GM19372 (cell line): ENCODE results near the gene CDH23.

Experiments used
- ATAC-seq: cut with Tn5 transposase; IDR thresholded peaks from one replicate; pipeline ENCODE4 v1.9.1; 2021; ENCODE audit warnings: mild to moderate bottlenecking, low read depth, moderate library complexity; ENCODE audit not compliant: unreplicated experiment

The CDH23 gene

DNA sequence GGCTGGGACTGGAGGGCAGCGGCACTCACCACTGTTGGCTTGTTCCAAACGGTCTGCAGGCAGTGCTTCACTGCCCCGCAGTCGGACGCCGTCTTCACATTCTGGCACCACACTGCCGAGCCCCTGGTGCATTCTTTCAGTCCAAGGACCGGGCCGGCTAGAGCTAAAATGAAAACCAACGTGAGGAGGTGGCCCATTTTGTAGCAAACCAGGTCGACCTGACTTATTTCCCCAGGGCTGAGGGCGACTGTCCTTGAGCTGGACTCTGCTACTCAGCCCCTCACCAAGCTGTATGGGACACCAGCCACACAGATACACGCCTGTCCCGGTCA lies 437.6 kb downstream of the CDH23 start:
- ATAC-seq, result no peak

DNA sequence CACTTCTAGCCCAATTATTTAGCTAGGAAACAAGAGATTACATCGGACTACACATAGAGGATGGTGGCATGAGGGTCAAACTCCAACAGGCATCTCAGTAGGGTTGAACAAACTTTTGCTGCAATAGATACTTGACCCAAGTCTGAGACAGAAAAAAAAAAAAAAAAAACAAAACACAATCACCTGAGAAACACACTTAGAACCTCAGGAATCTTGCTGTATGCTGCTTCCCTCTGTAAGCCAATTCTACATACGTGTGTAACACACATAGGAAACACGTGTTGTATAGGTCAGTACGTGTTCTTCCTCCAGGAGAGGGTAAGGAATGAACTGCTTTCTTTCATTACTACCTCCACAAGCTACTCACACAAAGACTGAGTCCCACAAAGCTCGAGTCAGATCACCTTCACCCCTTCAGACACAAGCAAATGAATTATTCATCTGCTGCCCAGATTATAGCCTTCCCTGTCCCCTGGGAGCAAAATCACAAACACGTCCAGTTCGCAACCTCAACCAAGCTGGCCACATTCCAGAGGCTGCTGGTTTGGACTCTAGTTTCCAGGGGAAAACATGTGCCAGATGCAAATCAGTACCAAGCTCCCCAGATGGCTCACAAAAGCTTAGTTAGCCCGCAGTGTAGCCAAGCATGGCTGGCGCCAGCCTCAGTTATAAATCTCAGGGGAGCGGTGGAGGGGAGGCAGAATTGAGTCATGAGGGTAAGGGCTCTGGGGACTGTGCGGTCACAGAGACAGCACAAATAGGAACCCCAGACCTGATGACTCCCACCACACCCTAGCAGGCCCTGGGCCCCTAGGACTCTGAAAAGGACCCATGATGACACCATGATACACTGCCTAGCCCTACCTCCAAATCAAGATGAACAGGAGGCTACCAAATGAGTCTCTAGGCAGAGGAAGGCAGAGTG lies 439.2 kb downstream of the CDH23 start:
- ATAC-seq, result peak; percentile 82

DNA sequence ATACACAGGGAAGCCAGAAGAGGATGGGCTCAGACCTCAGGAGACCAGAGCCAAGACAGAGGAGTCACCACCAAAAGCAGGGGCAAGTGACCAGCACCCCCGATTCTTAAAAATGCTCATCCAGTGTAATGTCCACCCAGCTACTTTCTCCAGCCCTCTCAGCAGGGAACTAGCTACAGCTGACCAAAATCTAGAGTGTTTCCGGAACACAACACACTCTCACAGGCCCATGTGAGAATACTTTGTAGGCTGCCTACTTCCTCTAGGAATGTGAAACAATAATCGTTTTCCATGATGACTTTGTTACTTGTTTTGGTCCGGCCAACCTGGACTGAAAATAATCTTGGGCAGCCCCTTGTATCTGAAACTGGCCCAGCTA lies 439.9 kb downstream of the CDH23 start:
- no peak for ATAC-seq

DNA sequence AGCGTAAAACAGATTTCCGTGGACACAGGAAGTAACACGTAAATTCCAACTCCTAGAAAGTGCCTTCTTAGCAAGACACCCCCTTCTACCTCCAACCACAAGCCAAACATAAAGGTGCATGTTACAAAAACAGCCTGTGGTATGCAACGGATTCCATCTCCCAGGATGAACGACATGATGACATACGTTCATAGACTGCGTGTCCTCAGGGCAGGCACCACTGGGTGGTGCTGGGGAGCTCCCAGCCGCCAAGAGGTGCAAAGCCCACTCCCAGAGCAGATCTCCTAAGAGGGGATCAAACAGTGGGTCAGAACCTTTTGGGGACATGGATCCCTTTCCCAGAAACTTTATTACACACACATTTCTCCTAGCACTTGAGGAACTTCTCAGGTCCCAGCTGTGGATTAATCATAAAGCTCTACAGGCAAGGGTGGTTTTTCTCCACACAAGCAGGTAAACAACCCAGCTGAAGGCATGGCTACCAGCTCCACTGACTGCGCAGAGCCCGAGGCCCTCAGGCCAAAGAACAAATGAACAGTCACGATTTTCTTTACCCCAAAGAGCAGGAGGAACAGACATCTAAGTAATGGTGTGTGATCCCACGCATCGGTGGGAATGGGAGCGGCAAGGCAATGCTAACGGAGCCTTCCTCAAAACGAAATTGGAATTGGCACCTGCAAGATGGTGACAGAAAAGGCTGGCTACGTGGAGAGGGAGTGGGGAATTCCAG lies 440.5 kb downstream of the CDH23 start:
- no peak for ATAC-seq

DNA sequence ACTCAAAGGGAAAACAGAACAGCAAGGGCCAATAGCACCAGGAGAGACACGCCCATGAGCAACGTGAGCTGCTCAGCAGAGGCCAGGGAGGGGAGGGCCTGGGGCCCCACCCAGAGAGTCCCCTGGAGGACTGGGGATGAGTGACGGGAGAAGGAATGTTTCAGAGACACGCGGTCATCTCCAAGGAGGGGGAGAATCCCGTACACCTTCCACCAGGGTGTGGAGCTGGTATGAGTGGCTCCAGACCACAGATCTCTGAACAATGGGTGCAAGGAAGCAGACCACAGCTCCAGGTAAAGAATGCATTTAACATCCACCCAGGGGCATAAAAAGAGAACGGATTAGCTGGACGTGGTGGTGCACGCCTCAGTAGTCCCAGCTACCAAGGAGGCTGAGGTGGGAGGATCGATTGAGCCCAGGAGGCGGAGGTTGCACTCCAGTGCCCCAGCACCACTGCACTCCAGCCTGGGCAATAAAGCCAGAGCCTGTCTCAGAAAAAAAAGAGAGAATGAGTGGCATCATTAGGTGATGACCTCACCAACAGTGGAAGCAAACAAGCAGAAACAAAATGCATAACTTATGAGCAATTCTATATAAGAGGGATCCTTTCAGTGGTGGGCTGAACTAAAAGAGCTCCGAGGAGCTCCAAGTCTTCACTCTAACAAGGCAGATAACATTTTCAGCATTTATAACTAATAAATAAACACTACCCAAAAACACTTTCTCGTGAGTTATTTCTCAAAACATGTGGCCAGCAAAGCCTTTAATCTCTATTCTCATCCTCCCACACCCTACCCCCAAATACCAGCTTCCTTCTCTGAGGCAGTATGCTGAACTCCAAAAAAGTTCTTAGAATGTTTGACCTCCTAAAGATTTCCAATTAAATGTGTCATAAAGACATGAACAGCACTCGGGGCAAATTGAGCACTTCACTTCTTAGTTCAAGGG lies 441.8 kb downstream of the CDH23 start:
- ATAC-seq, result no peak

DNA sequence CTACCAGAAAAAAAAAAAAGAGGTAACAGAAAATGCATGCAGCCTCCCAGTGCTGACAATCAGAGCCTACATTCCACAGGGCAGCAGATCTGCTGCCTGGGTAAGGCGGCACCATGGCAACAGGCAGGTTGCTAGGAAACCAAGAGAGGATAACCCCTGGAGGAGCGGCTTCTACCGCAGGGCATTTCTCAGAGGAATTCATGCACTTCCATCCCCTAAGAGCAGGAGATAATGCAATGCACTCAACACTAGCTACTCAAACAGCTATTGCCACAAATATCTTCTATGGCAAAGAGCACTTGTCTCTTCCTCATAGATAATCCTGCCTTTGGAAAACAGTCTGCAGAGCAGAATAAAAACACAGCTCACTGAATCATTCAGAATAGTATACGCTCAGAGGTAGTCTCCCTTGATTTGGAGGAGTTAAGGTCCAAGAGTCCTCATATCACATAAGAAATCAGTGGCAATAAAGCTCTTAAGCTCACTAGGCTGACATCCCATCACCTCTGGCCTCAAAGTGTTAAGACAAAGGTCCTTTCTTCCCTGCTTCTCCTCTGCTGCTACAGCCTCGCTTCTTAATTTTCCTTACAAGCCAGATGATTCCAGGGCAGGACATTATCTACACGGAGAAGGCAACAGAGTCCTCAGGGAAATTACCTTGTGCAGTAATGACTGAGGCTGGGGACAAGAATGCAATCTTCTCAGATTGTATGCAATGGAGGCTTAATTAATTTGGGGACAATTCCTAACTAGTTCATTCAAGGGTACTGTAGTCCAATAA lies 443.6 kb downstream of the CDH23 start:
- no peak for ATAC-seq

DNA sequence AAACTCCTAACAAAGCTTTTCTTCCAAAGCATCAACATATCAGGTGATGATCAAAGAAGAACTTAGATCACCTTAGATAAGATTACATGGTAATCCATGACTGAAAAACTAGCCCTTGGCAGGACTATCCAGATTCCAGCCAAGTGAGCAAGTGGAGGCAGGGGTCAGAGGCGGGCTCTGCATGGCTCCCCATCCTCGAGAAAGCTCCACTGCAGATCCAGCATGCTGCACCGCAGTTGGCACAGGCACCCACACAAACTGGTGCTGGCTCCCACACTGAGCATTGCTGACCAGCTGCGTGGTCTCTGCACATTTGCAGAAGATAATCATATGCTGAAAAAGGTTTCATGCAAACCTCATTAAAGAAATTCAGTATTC lies 444.2 kb downstream of the CDH23 start:
- ATAC-seq, result no peak

DNA sequence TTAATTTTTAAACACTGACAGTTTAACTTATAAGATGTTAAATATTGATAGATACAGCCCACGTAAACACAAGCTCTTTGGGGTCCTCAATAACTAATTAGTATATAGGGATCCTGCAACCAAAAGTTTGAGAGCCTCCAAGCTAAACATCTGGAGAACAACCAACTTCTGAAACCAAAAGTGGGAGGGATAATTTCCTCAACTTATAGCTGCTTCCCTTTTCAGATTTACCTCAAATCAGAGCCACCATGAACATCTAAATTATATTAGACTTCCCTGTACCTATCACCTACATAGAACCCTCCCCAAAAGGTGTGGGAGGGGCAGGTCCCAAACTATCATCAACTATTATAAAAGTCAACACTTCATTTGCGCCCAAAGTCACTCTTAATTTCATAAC lies 445.7 kb downstream of the CDH23 start:
- ATAC-seq, result no peak

DNA sequence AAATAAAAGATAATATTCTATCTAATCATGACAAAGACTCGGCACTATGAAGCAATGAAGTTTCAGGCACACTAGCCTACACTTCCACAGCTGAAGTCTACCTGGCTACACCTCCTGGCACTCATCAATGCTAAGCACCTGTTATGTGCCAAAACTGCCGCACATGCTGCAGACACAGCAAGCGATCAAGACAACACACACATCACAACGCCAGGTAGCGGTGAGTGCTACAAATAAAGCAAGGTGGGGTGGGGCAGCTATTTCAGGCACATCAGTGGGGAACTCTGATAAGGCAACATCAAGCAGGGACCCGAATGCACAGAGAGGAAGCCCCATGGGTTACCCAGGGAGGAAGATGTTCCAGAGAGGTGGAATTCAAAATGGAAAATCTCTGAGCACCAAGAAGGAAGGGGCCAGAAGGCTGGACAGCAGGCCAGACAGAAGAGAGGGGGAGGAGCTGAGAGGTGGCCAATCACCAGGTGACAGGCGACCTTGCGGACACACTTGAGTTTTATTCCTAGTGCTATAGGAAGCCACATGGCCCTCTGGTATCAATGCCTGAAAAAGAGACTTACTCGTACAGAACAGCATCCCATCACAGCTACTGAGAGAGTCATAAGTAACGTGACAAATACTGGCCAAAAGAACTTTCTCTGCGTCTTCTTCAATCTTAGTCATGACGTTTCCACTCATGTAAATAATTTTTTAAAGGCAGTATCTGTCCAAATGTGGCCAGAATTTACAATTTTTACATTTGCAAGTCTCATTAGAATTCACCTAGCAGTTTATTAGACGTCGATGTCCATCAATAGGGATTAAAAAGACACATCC lies 446.4 kb downstream of the CDH23 start:
- ATAC-seq, result no peak

DNA sequence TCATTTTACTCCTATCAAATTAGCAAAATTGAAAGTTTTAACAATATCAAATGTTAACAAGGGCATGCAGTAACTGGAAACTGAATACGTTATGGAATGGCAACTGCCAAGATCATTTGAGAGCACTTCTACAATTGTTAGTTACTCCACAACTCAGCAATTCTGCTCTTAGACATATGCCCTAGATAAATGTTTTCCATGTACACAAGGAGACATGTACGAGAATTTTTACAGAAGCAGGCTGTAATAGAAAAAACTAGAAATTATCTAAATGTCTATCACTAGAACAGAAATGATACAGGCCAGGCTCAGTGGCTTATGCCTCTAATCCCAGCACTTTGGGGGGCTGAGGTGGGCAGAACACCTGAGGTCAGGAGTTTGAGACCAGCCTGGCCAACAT lies 447.4 kb downstream of the CDH23 start:
- ATAC-seq, result no peak

DNA sequence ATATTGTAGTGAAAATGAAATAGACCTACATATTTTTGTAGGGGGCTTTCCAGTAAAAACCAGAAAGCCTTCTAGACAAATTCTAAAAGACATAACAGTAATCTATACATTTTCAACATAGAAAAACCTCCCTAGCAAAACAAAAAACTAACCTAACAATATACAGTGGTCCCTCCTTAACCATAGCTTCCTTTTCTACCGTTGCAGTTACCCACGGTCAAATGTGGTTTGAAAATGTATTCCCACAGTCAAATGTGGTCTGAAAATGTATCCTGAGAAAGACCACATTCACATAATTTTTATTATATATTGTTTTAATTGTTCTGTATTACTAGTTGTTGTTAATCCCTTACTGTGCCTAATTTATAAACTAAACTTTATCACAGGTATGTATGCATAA lies 448.0 kb downstream of the CDH23 start:
- no peak for ATAC-seq

DNA sequence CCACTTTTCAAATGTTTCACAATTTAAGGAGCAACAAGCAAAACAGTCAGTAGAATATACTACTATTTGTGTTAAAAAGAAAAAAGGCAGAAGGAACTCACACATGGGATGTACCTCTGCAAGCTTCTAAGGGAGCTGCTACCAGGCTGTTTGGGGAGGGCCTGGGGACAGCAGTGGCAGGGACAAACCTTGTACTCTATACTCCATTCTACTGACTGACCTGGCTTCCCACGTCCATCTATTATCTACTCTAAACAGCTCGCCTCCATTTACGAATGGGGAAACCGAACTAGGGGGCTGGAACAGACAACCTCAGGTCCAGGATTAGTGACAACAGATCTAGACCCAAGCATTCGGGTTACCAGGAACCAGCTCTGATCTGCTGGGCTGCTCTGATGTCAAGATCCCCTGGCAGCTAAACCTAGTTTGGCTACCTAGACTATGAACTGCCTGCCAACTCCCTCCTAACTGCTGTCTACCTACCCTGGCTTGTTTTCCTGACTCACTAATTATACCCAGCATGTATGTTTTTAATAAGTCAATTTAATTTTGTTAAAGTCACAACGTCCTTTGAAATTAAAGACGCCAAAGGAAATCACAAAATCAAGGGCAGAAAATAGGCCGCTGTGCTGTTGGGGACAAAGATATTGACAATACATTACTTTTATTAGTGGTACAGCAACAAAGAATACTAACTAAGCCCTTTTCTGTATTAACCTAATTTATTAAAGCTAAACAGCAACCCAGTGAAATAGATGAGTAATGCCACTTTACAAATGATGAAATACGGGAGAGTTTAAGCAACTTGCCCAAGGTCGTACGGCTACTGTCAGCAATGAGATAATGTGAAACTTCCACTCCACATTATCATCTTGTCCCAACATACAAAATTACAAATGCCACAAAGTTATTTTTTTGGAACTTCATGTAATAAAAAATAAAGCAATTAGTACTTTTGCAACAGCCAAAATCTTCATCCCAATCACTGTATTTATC lies 449.0 kb downstream of the CDH23 start:
- no peak for ATAC-seq

DNA sequence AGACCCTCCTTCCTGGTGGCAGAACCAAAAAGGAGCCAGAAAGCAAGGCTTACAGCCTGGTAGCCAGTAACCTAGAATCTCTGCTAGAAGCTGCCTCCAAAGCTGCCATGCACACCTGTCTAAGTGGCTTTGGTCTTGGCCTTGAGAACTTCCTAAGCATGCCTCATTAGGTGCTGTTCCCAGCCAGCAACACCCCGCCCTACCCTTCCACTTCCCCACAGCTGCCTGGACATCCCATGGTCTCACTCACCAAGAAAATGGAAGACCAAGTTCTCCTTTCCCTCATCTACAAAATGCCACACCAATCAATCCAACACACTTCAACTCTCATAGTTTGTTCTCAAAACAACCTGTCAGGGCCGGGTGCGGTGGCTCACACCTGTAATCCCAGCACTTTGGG lies 450.1 kb downstream of the CDH23 start:
- ATAC-seq, result no peak

DNA sequence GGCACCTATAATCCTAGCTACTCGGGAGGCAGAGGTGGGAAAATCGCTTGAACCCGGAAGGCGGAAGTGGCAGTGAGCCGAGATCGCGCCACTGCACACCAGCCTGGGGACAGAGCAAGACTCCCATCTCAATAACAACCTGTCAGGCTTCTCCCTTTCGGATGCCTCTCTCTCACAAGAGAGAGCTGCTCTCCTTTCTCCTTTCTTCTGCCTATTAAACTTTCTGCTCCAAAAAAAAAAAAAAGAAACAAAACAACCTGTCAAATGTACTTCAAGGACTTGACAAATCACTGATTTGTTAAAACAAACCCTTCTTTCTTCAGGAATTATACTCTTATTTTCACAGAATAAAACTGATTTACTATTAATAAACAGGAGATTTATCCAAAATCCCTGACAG lies 450.7 kb downstream of the CDH23 start:
- no peak for ATAC-seq

DNA sequence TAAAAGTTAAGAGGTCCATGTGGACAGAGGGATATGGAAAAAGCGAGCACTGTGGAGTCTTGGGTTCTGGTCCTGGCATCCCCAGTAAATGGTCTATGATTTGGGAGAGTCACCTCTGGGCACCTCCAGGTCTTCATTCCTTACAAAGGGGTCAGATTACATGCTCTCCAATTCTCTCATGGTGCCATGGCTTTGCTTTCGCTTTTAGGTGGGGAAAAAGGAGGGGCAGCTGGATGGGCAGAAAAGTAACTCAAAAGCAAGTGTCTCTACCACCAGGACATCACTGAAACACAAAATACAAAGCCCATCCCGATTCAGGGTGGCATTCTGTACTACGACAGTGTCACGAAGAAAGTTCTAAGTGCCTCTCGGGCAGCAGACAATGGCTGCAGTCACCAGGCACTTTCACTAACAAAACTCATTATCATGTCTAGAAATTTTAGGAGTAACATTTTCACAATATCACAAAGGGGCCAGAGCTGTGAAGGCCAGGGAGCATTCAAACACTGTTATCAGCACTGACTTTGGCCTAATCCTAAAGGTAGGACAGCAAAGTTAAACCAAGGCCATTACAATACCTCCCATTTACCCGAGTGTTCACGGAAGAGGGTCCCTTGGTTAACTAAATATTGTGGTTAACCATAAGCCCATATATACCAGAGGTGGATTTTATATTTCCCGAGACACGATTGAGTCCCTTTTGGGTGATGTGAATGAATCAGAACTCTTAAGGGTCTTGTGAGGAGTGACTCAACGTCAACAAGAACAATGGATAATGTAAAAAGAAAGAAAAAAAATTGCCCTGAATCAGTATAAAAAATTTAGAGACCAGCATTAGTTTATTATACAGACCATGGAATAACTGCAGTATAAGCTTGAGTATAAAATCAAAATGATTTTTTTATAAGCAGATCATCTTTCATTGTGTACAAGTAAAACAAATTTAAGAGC lies 451.9 kb downstream of the CDH23 start:
- ATAC-seq, result no peak

DNA sequence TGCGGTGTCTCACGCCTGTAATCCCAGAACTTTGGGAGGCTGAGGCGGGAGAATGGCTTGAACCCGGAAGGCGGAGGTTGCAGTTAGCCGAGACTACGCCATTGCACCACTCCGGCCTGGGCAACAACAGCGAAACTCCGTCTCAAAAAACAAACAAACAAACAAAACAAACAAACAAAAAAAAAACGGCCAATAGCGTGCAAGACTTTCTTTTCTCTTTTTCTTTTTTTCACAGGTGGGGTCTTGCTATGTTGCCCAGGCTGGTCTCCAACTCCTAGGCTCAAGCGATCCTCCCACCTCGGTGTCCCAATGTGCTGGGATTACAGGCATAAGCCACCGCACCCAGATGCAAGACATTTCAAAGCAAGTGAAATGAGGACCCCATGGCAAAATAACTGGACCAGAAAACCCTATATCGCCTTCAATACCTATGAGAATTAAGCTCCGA lies 452.8 kb downstream of the CDH23 start:
- ATAC-seq, result no peak
